HG03442 (cell line): Measurements from ENCODE around the gene CDC7.

ENCODE experiments used
- ATAC-seq: cut with Tn5 transposase; IDR thresholded peaks from one replicate; pipeline ENCODE4 v1.9.1; 2021; ENCODE audit warnings: mild to moderate bottlenecking, moderate library complexity; ENCODE audit not compliant: unreplicated experiment

CDC7 gene

DNA sequence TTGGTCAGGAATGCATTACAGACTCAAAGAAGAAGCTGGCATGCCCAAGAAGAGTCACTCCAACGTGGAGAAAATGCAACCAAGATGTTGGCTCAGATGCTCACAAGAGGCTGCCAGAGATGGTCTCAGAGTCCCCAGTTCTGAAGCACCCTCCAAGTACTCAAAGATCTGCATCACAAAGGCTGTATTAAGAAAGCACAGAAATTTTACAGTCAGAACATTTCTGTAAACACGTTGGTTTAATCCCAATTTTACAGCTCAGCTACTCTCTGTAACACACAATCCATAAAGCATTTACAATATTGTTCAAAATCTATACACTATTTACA lies 69.4 kb downstream of the CDC7 start:
- no peak for ATAC-seq

DNA sequence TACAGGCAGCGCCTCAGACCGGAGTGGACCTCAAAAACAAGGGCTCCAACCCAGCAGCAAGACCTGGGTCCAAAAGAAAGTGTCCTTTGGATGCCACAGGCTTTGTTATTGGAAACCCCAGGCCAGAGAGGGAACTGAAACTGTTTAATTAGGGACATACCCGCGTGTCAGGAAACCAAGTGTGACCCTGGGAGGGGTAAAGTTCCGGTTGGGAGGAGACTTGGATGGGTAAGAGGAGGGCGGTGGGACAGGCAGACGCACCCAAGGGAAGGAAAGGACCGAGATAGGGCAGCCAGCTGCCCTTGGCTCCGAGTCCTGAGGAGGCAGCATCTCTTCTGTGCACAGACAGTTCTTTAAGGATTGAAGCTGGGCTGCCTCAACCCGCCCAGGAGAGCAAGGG lies 71.4 kb downstream of the CDC7 start:
- ATAC-seq: peak; percentile 86
